HepG2 (cell line): ENCODE results near the gene MFAP4. TPM values are rescaled to one million over a fixed set of nuclear protein-coding genes. Genes with fewer than 3 reads are reported as not detected.

ENCODE experiments used
- ATAC-seq: fragments of 200-7000 bp; cut with Tn5 transposase; 3 replicates; pipeline ENCODE4 v1.9.1; 2020; ENCODE audit warnings: mild to moderate bottlenecking, moderate library complexity
- BruUV-seq: library from RNA; stranded (reverse); fragments of 400-500 nt; replicated peaks from 2 replicates; lab custom pipeline; 2021; lab: Mats Ljungman, UMichigan
- CTCF ChIA-PET: fragments of 300-600 bp; formaldehyde crosslinking; extraction: SDS; loops from one replicate; lab custom pipeline; 2021; ENCODE audit warnings: low total read pairs, inconsistent platforms, low intra/inter-chr PET ratio; lab: Yijun Ruan, JAX
- POLR2A ChIA-PET: fragments of 350-600 bp; sonication (Branson Sonifier 250); formaldehyde crosslinking; loops from one replicate; lab custom pipeline; 2020; ENCODE audit warnings: antibody characterized with exemption, inconsistent platforms; lab: Yijun Ruan, JAX
- DNase-seq: peaks from one replicate; pipeline ENCODE4 v3.0.0-alpha.2; 2015; ENCODE audit warnings: low spot score
- FAIRE-seq: peaks from 3 replicates; lab custom pipeline; 2011; peaks lifted over from hg19 to GRCh38; lab: Jason Lieb, UNC
- H2AFZ ChIP-seq: one replicate; pipeline ENCODE4 v1.6.1; 2011; ENCODE audit warnings: low read length, inconsistent platforms
- H3K27ac ChIP-seq: fragments of 300-600 bp; 3 replicates; pipeline ENCODE4 v1.8.0; 2011; ENCODE audit warnings: mixed run types, mild to moderate bottlenecking, mixed read lengths, low read length, inconsistent platforms; ENCODE audit not compliant: insufficient read depth; ENCODE audit errors: extremely low read length
- H3K27me3 ChIP-seq, 2 experiments: fragments of 200-600 bp in 1 of 2; 2 replicates in 1 of 2; 3 replicates in 1 of 2; pipeline versions ENCODE4 v1.6.0 to v1.8.0; 2011; ENCODE audit warnings: low read length in 2 of 2, mild to moderate bottlenecking in 2 of 2, moderate library complexity in 2 of 2, inconsistent platforms in 1 of 2; ENCODE audit not compliant: insufficient read depth in 2 of 2, control insufficient read depth in 1 of 2
- H3K36me3 ChIP-seq, 2 experiments: fragments of 200-600 bp in 1 of 2; replicated peaks in 1 of 2; 2 replicates in 1 of 2; 3 replicates in 1 of 2; pipeline versions ENCODE4 v1.5.1 to v1.8.0; 2011; ENCODE audit warnings: low read length in 2 of 2, inconsistent platforms in 1 of 2; ENCODE audit not compliant: insufficient read depth in 2 of 2, control insufficient read depth in 1 of 2
- H3K4me1 ChIP-seq: 2 replicates; pipeline ENCODE4 v1.5.1; 2012; ENCODE audit warnings: low read length, inconsistent platforms; ENCODE audit not compliant: insufficient read depth
- H3K4me2 ChIP-seq: 2 replicates; pipeline ENCODE4 v1.6.0; 2011; ENCODE audit warnings: low read depth, low read length, inconsistent platforms
- H3K4me3 ChIP-seq, 3 experiments: fragments of 200-600 bp in 1 of 3; sonication (generic), shearing (Covaris generic) in 1 of 3; replicated peaks in 1 of 3; 2 replicates each; pipeline ENCODE4 v1.5.1; 2011 to 2016; ENCODE audit warnings: low read length in 3 of 3, inconsistent platforms in 2 of 3, low read depth in 2 of 3, mild to moderate bottlenecking in 2 of 3, control low read depth in 1 of 3, mixed read lengths in 1 of 3; ENCODE audit not compliant: insufficient read depth in 1 of 3
- H3K79me2 ChIP-seq: one replicate; pipeline ENCODE4 v1.6.1; 2011; ENCODE audit warnings: low read length, inconsistent platforms; ENCODE audit not compliant: insufficient read depth
- H3K9ac ChIP-seq: 2 replicates; pipeline ENCODE4 v1.6.0; 2011; ENCODE audit warnings: mild to moderate bottlenecking, low read depth, low read length, inconsistent platforms; ENCODE audit not compliant: insufficient read depth
- H3K9me3 ChIP-seq: 2 replicates; pipeline ENCODE4 v1.5.1; 2012; ENCODE audit warnings: mild to moderate bottlenecking, low read length
- H4K20me1 ChIP-seq: 2 replicates; pipeline ENCODE4 v1.6.0; 2011; ENCODE audit warnings: inconsistent platforms, mild to moderate bottlenecking, low read length, moderate library complexity; ENCODE audit not compliant: insufficient read depth
- AGO2 ChIP-seq: fragments of 200-400 bp; formaldehyde crosslinking; optimal IDR thresholded peaks from 2 replicates; pipeline ENCODE3; 2017; ENCODE audit warnings: mild to moderate bottlenecking, low read depth, low read length, moderate library complexity
- CBX1 ChIP-seq: IDR thresholded peaks from one replicate; pipeline ENCODE4 v1.6.1; 2016; ENCODE audit warnings: antibody characterized with exemption, low read depth
- ERF ChIP-seq: IDR thresholded peaks from 2 replicates; pipeline ENCODE4 v1.6.1; 2018; ENCODE audit warnings: missing biosample characterization, missing genetic modification reagents
- HES4 ChIP-seq: sonication (generic); formaldehyde crosslinking; IDR thresholded peaks from 2 replicates; pipeline ENCODE4 v1.9.0; 2021; ENCODE audit warnings: mild to moderate bottlenecking, missing genetic modification reagents, borderline replicate concordance
- ISX ChIP-seq: sonication (generic); formaldehyde crosslinking; conservative IDR thresholded peaks from 2 replicates; pipeline ENCODE4 v1.5.0; 2020; ENCODE audit warnings: missing genetic modification reagents
- MBNL3 ChIP-seq: fragments of 250-450 bp; sonication (Bioruptor Pico); conservative IDR thresholded peaks from 2 replicates; pipeline ENCODE4 v1.8.0; 2022; ENCODE audit warnings: mild to moderate bottlenecking, inconsistent platforms
- MEIS2 ChIP-seq: sonication (generic); formaldehyde crosslinking; IDR thresholded peaks from 2 replicates; pipeline ENCODE4 v1.9.0; 2021; ENCODE audit warnings: mild to moderate bottlenecking, missing genetic modification reagents
- MYC ChIP-seq: sonication (generic); formaldehyde crosslinking; IDR thresholded peaks from 2 replicates; pipeline ENCODE4 v1.9.0; 2021; ENCODE audit warnings: missing genetic modification reagents, borderline replicate concordance
- NFE2L1 ChIP-seq: sonication (generic); formaldehyde crosslinking; IDR thresholded peaks from 2 replicates; pipeline ENCODE4 v1.4.0; 2020; ENCODE audit warnings: missing genetic modification reagents, mild to moderate bottlenecking, borderline replicate concordance
- PHF20 ChIP-seq: sonication (generic); formaldehyde crosslinking; IDR thresholded peaks from 2 replicates; pipeline ENCODE4 v1.5.0; 2020; ENCODE audit warnings: mild to moderate bottlenecking, missing genetic modification reagents
- RFXANK ChIP-seq: IDR thresholded peaks from 2 replicates; pipeline ENCODE4 v1.6.1; 2016
- SPEN ChIP-seq: sonication (generic); formaldehyde crosslinking; IDR thresholded peaks from 2 replicates; pipeline ENCODE4 v1.5.1; 2020; ENCODE audit warnings: low read depth, mild to moderate bottlenecking, missing genetic modification reagents
- SYNCRIP ChIP-seq: fragments of 200-400 bp; formaldehyde crosslinking; IDR thresholded peaks from 2 replicates; pipeline ENCODE4 v1.6.1; 2018; ENCODE audit warnings: mild to moderate bottlenecking, low read depth, low read length; ENCODE audit not compliant: insufficient read depth
- ZFX ChIP-seq: sonication (generic); formaldehyde crosslinking; IDR thresholded peaks from 2 replicates; pipeline ENCODE4 v1.4.0; 2020; ENCODE audit warnings: mild to moderate bottlenecking, low read depth, missing genetic modification reagents, moderate library complexity
- ZNF24 ChIP-seq: fragments of 450-650 bp; IDR thresholded peaks from 2 replicates; pipeline ENCODE4 v1.6.1; 2017; ENCODE audit warnings: antibody characterized with exemption, mild to moderate bottlenecking
- ZNF33A ChIP-seq: sonication (generic); formaldehyde crosslinking; IDR thresholded peaks from 2 replicates; pipeline ENCODE4 v1.5.1; 2020; ENCODE audit warnings: missing genetic modification reagents, mild to moderate bottlenecking, moderate library complexity, borderline replicate concordance
- ZNF354B ChIP-seq: sonication (generic); formaldehyde crosslinking; IDR thresholded peaks from 2 replicates; pipeline ENCODE4 v1.8.0; 2022; ENCODE audit warnings: mild to moderate bottlenecking, missing genetic modification reagents
- ZNF430 ChIP-seq: sonication (generic); formaldehyde crosslinking; IDR thresholded peaks from 2 replicates; pipeline ENCODE4 v1.9.0; 2021; ENCODE audit warnings: mild to moderate bottlenecking, missing genetic modification reagents
- ZNF644 ChIP-seq: IDR thresholded peaks from 2 replicates; pipeline ENCODE4 v1.6.1; 2016; ENCODE audit warnings: low read depth
- ZNF720 ChIP-seq: sonication (generic); formaldehyde crosslinking; IDR thresholded peaks from 2 replicates; pipeline ENCODE4 v1.4.0; 2020; ENCODE audit warnings: missing genetic modification reagents
- ZNF768 ChIP-seq: sonication (generic); formaldehyde crosslinking; IDR thresholded peaks from 2 replicates; pipeline ENCODE4 v1.4.0; 2020; ENCODE audit warnings: missing genetic modification reagents
- ZNF777 ChIP-seq: sonication (generic); formaldehyde crosslinking; IDR thresholded peaks from 2 replicates; pipeline ENCODE4 v1.4.0; 2020; ENCODE audit warnings: missing genetic modification reagents
- ZNF891 ChIP-seq: sonication (generic); formaldehyde crosslinking; IDR thresholded peaks from 2 replicates; pipeline ENCODE4 v1.5.0; 2020; ENCODE audit warnings: mild to moderate bottlenecking, missing genetic modification reagents
- WGBS: methylation state at CpG from one replicate; pipeline ENCODE4 v1.1.6; 2017; ENCODE audit warnings: low lambda C conversion rate; 5-methylcytosine and 5-hydroxymethylcytosine counted together
- in situ Hi-C: cut with HindIII; loops from 2 replicates; pipeline ENCODE4 v1.10.0; 2017; ENCODE audit warnings: low pct_unique_long_range_greater_than_20kb; ENCODE audit not compliant: extremely low pct_ligation_motif_present
- intact Hi-C: fragments of 100-400 bp; cut with micrococcal nuclease; formaldehyde crosslinking; loops from one replicate; pipeline ENCODE4 v1.10.0; 2022; ENCODE audit not compliant: unreplicated experiment
- polyA plus RNA-seq, 8 experiments: library from polyadenylated mRNA; depleted of rRNA in 3 of 8; stranded (reverse) in 7 of 8; unstranded in 1 of 8; fragments of >200 nt; fragmentation: Illumina TruSeq in 4 of 8; extraction: Trizol in 4 of 8; gene quantifications; 2 replicates each; pipeline versions ENCODE4 v1.2.1 to v1.2.3, GENCODE V29; 2011 to 2016; ENCODE audit warnings: low read depth in 4 of 8, missing spikeins in 1 of 8, mixed read lengths in 1 of 8; ENCODE audit not compliant: insufficient read depth in 1 of 8
- total RNA-seq, 5 experiments: library from RNA; depleted of rRNA; stranded (reverse); fragments of >200 nt; fragmentation: Illumina TruSeq; extraction: Trizol; gene quantifications; 2 replicates each; pipeline ENCODE4 v1.2.3, GENCODE V29; 2016; ENCODE audit warnings: low read depth in 1 of 5
- TF ChIP-seq, protein P1 (sequence below): sonication (generic); formaldehyde crosslinking; IDR thresholded peaks from 2 replicates; pipeline ENCODE4 v1.4.0; 2020; ENCODE audit warnings: missing genetic modification reagents
- TF ChIP-seq, protein P2 (sequence below): IDR thresholded peaks from 2 replicates; pipeline ENCODE4 v1.6.1; 2012; ENCODE audit warnings: inconsistent platforms

Gene MFAP4
- total and polyA plus RNA-seq, 2 of the 13 experiments (the other 11 are each of a cell fraction or from before 2014, with no cell fraction given) = 0.08 TPM; not detected in 1

DNA sequence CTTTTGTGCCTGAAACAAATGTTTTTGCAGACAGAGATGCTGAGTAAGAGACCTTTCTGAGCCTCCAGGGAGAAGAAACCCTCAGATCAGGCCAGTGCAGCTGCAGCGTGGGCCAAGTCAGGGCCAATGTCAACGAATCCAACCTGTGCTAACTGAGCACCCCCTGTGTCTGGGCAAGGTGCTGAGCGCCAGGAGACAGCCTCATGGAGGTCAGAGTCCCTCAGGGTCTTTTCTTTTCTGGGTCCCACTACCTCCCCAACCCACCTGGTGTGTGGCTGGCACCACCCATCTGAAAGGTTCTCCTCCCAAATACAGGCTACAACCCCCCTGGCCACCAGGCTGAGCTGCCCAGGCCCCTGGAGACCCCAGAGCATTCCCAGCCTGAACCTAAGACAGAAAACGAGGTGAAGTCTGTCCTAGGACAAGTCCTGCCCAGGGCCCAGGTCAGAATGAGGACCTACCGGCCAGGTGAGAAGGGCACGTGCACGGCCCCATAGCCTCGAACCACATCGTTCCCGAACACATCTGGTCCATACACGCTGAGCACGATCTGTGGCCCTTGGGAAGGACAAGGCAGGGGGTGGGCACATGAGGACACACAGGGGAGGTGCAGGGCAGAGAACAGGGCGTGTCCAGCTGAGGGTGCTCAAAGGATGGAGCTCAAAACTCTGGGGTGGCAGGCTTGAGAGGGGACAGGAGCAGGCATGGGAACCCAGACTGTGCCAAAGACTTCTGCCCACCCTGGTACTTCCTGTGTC lies 39.5 kb downstream of the MFAP4 start:
- Histone ChIP-seq H3K27me3 (no peaks in the 10 kb centered on the region), H3K79me2 (no peaks in the 10 kb centered on the region), H4K20me1 (no peaks in the 10 kb centered on the region), H3K9ac (peak overlapping the region; percentile 54), H3K4me1 (peaks cover 45% of the 10 kb centered on the region), H2AFZ (no peak overlapping the region), H3K36me3 (peaks cover 0 to 1% of the 10 kb centered on the region in 2 experiments; a peak in 2 of 5 replicates), H3K27ac (peak overlapping the region; percentile 73), H3K4me3 (no peak overlapping the region), H3K9me3 (no peaks in the 10 kb centered on the region), H3K4me2 (peak overlapping the region; percentile 25; the same call in 1 of the 2 replicates)
- no peak for DNase-seq
- no peak for FAIRE-seq
- ATAC-seq = peak; percentile 10
- WGBS = 60% methylated on average over 4 of the region's 13 CpGs
- in situ Hi-C loops = no loop called here
- ChIA-PET CTCF (no interaction called here), POLR2A (interaction anchor here (0.9 to 3.4 kb wide), 4 partner anchors 10 to 29 kb away, joined by 3 to 26 read pairs (median 3); no protein-coding TSS in a partner anchor)
- intact Hi-C loops = no loop called here
- no TSS peak for BruUV-seq
- TF ChIP-seq MEIS2 (CRISPR knock-in tag) (no peak), ZNF777 (CRISPR knock-in tag) (no peak), ISX (CRISPR knock-in tag) (no peak), CBX1 (no peak), ZNF720 (CRISPR knock-in tag) (no peak), HES4 (CRISPR knock-in tag) (no peak), ZNF768 (CRISPR knock-in tag) (no peak), SYNCRIP (no peak), ZNF354B (CRISPR knock-in tag) (no peak), ZNF33A (CRISPR knock-in tag) (no peak), SPEN (CRISPR knock-in tag) (no peak), AGO2 (peak; percentile 47), RFXANK (no peak), ZFX (0 out of 2 replicates have a peak, but pooled peaks have one; percentile 17), NFE2L1 (CRISPR knock-in tag) (peak; percentile 3; the same call in 1 of the 2 replicates), ZNF891 (CRISPR knock-in tag) (no peak), ERF (CRISPR knock-in tag) (no peak), ZNF644 (no peak), MBNL3 (CRISPR knock-in tag) (no peak), PHF20 (no peak), ZNF430 (CRISPR knock-in tag) (no peak), MYC (CRISPR knock-in tag) (no peak), ZNF24 (no peak)
- TF ChIP-seq, protein P1, sequence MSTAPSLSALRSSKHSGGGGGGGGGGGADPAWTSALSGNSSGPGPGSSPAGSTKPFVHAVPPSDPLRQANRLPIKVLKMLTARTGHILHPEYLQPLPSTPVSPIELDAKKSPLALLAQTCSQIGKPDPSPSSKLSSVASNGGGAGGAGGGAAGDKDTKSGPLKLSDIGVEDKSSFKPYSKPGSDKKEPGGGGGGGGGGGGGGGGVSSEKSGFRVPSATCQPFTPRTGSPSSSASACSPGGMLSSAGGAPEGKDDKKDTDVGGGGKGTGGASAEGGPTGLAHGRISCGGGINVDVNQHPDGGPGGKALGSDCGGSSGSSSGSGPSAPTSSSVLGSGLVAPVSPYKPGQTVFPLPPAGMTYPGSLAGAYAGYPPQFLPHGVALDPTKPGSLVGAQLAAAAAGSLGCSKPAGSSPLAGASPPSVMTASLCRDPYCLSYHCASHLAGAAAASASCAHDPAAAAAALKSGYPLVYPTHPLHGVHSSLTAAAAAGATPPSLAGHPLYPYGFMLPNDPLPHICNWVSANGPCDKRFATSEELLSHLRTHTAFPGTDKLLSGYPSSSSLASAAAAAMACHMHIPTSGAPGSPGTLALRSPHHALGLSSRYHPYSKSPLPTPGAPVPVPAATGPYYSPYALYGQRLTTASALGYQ = no peak
- TF ChIP-seq, protein P2, sequence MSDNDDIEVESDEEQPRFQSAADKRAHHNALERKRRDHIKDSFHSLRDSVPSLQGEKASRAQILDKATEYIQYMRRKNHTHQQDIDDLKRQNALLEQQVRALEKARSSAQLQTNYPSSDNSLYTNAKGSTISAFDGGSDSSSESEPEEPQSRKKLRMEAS = 0 out of 2 replicates have a peak, but pooled peaks have one; percentile 28
